HepG2 (cell line): ENCODE measurements around the gene CDHR5. TPM values are rescaled to one million over a fixed set of nuclear protein-coding genes. Genes with fewer than 3 reads are reported as not detected.

Experiments
- CBX2 ChIP-seq, 2 experiments: fragments of 200-600 bp in 1 of 2; sonication (generic); formaldehyde crosslinking in 1 of 2; IDR thresholded peaks; 2 replicates each; pipeline versions ENCODE4 v1.7.0 to v1.8.1; 2018 to 2022; ENCODE audit warnings: low read depth in 2 of 2, low read length in 1 of 2, mild to moderate bottlenecking in 1 of 2, missing genetic modification reagents in 1 of 2
- FOXO1 ChIP-seq: sonication (generic); formaldehyde crosslinking; IDR thresholded peaks from 2 replicates; pipeline ENCODE4 v1.4.0; 2020; ENCODE audit warnings: missing genetic modification reagents
- MED1 ChIP-seq: sonication (generic); formaldehyde crosslinking; IDR thresholded peaks from 2 replicates; pipeline ENCODE4 v1.4.0; 2020; ENCODE audit warnings: missing genetic modification reagents
- NCOA1 ChIP-seq: sonication (generic); formaldehyde crosslinking; IDR thresholded peaks from 2 replicates; pipeline ENCODE4 v1.9.0; 2021; ENCODE audit warnings: missing genetic modification reagents
- STAG1 ChIP-seq: sonication (generic); formaldehyde crosslinking; IDR thresholded peaks from 2 replicates; pipeline ENCODE4 v1.4.0; 2020; ENCODE audit warnings: missing genetic modification reagents
- TMF1 ChIP-seq: sonication (generic); formaldehyde crosslinking; IDR thresholded peaks from 2 replicates; pipeline ENCODE4 v1.8.1; 2022; ENCODE audit warnings: low read depth, missing genetic modification reagents
- YY1 ChIP-seq: IDR thresholded peaks from 2 replicates; pipeline ENCODE4 v1.6.1; 2011; ENCODE audit warnings: low read length, low read depth, moderate library complexity, mild to moderate bottlenecking; ENCODE audit not compliant: insufficient read depth, insufficient replicate concordance
- ZBTB1 ChIP-seq: sonication (generic); formaldehyde crosslinking; IDR thresholded peaks from 2 replicates; pipeline ENCODE4 v1.4.0; 2020; ENCODE audit warnings: missing genetic modification reagents, borderline replicate concordance
- ZBTB42 ChIP-seq: sonication (generic); formaldehyde crosslinking; IDR thresholded peaks from 2 replicates; pipeline ENCODE4 v1.5.0; 2020; ENCODE audit warnings: mild to moderate bottlenecking, missing genetic modification reagents
- ZFP62 ChIP-seq: sonication (generic); formaldehyde crosslinking; IDR thresholded peaks from 2 replicates; pipeline ENCODE4 v1.4.0; 2020; ENCODE audit warnings: missing genetic modification reagents
- ZKSCAN5 ChIP-seq: sonication (generic); formaldehyde crosslinking; IDR thresholded peaks from 2 replicates; pipeline ENCODE4 v1.5.1; 2020; ENCODE audit warnings: mild to moderate bottlenecking, missing genetic modification reagents
- ZNF207 ChIP-seq: fragments of 450-650 bp; IDR thresholded peaks from 2 replicates; pipeline ENCODE4 v1.6.1; 2016; ENCODE audit warnings: antibody characterized with exemption, borderline replicate concordance
- ZNF333 ChIP-seq: sonication (generic); formaldehyde crosslinking; IDR thresholded peaks from 2 replicates; pipeline ENCODE4 v1.4.0; 2020; ENCODE audit warnings: mild to moderate bottlenecking, missing genetic modification reagents, borderline replicate concordance
- ZNF335 ChIP-seq: sonication (generic); formaldehyde crosslinking; IDR thresholded peaks from 2 replicates; pipeline ENCODE4 v1.4.0; 2020; ENCODE audit warnings: missing genetic modification reagents
- ZNF33A ChIP-seq: sonication (generic); formaldehyde crosslinking; IDR thresholded peaks from 2 replicates; pipeline ENCODE4 v1.5.1; 2020; ENCODE audit warnings: missing genetic modification reagents, mild to moderate bottlenecking, moderate library complexity, borderline replicate concordance
- ZNF350 ChIP-seq: sonication (generic); formaldehyde crosslinking; IDR thresholded peaks from 2 replicates; pipeline ENCODE4 v1.4.0; 2020; ENCODE audit warnings: mild to moderate bottlenecking, low read depth, missing genetic modification reagents, borderline replicate concordance
- ZNF556 ChIP-seq: sonication (generic); formaldehyde crosslinking; IDR thresholded peaks from 2 replicates; pipeline ENCODE4 v1.4.0; 2020; ENCODE audit warnings: mild to moderate bottlenecking, missing genetic modification reagents, borderline replicate concordance
- ZNF790 ChIP-seq: sonication (generic); formaldehyde crosslinking; IDR thresholded peaks from 2 replicates; pipeline ENCODE4 v1.8.0; 2022; ENCODE audit warnings: missing genetic modification reagents, mild to moderate bottlenecking, borderline replicate concordance
- ZNF816 ChIP-seq: sonication (generic); formaldehyde crosslinking; IDR thresholded peaks from 2 replicates; pipeline ENCODE4 v1.8.0; 2022; ENCODE audit warnings: missing genetic modification reagents, mild to moderate bottlenecking, borderline replicate concordance
- ZNF879 ChIP-seq: sonication (generic); formaldehyde crosslinking; IDR thresholded peaks from 2 replicates; pipeline ENCODE4 v1.8.1; 2023; ENCODE audit warnings: missing genetic modification reagents
- polyA plus RNA-seq, 8 experiments: library from polyadenylated mRNA; depleted of rRNA in 3 of 8; stranded (reverse) in 7 of 8; unstranded in 1 of 8; fragments of >200 nt; fragmentation: Illumina TruSeq in 4 of 8; extraction: Trizol in 4 of 8; gene quantifications; 2 replicates each; pipeline versions ENCODE4 v1.2.1 to v1.2.3, GENCODE V29; 2011 to 2016; ENCODE audit warnings: low read depth in 4 of 8, missing spikeins in 1 of 8, mixed read lengths in 1 of 8; ENCODE audit not compliant: insufficient read depth in 1 of 8
- total RNA-seq, 5 experiments: library from RNA; depleted of rRNA; stranded (reverse); fragments of >200 nt; fragmentation: Illumina TruSeq; extraction: Trizol; gene quantifications; 2 replicates each; pipeline ENCODE4 v1.2.3, GENCODE V29; 2016; ENCODE audit warnings: low read depth in 1 of 5
- TF ChIP-seq, protein P1 (sequence below): sonication (generic); formaldehyde crosslinking; conservative IDR thresholded peaks from 2 replicates; pipeline ENCODE4 v1.4.0; 2020; ENCODE audit warnings: missing genetic modification reagents
- TF ChIP-seq, protein P2 (sequence below): sonication (generic); formaldehyde crosslinking; IDR thresholded peaks from 2 replicates; pipeline ENCODE4 v1.8.0; 2022; ENCODE audit warnings: missing genetic modification reagents, mild to moderate bottlenecking, moderate library complexity, borderline replicate concordance
- TF ChIP-seq, protein P3 (sequence below): sonication (generic); formaldehyde crosslinking; IDR thresholded peaks from 2 replicates; pipeline ENCODE4 v1.4.0; 2020; ENCODE audit warnings: mild to moderate bottlenecking, low read depth, missing genetic modification reagents

The CDHR5 gene
- total and polyA plus RNA-seq, 2 of the 13 experiments (the other 11 are each of a cell fraction or from before 2014, with no cell fraction given) = 0.46 to 0.71 TPM

DNA sequence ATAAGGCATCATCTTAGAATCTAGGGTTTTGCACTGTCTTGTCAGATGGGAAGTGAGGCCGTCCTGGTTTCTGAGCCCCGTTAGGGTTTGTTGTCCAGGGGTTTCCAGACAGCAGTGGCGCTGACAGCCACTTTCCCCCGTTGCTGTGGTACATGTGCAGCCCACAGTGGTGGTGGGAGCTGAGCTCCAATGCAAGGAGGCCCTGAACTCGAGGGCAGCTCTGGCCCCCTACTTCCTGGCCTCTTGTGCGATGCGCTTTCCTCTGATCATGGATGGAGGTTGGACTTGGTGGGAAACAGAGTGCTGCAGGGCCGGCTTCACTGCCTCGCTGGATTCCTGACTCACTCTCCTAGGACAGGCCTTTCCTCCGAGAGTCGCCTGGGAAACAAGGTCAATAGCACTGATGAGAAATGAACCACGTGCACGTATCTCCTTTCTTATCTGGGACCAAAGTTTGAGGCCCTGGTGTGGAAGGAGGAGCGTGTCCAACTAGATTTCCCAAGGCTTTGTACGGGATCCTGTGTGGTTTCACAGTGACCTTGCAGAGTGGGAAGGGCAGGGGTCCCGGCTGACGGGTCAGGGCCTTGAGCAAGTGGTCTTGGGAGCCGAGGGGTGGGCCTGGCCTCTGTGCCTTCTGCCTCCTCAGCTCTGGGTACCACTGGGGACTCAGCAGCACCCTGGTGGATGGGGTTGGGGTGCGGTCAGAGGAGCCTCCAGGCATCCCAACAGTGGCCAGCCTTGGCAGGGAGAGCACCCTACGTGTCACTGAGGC, 44.7 kb downstream of the CDHR5 start (continued):
- TF ChIP-seq, protein P1, sequence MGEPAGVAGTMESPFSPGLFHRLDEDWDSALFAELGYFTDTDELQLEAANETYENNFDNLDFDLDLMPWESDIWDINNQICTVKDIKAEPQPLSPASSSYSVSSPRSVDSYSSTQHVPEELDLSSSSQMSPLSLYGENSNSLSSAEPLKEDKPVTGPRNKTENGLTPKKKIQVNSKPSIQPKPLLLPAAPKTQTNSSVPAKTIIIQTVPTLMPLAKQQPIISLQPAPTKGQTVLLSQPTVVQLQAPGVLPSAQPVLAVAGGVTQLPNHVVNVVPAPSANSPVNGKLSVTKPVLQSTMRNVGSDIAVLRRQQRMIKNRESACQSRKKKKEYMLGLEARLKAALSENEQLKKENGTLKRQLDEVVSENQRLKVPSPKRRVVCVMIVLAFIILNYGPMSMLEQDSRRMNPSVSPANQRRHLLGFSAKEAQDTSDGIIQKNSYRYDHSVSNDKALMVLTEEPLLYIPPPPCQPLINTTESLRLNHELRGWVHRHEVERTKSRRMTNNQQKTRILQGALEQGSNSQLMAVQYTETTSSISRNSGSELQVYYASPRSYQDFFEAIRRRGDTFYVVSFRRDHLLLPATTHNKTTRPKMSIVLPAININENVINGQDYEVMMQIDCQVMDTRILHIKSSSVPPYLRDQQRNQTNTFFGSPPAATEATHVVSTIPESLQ (CRISPR knock-in tag) = no peak
- TF ChIP-seq ZNF335 = no peak
- TF ChIP-seq ZNF333 (CRISPR knock-in tag) = no peak
- no peak for TF ChIP-seq ZFP62 (CRISPR knock-in tag)
- TF ChIP-seq NCOA1 (CRISPR knock-in tag) = no peak
- TF ChIP-seq, protein P2, sequence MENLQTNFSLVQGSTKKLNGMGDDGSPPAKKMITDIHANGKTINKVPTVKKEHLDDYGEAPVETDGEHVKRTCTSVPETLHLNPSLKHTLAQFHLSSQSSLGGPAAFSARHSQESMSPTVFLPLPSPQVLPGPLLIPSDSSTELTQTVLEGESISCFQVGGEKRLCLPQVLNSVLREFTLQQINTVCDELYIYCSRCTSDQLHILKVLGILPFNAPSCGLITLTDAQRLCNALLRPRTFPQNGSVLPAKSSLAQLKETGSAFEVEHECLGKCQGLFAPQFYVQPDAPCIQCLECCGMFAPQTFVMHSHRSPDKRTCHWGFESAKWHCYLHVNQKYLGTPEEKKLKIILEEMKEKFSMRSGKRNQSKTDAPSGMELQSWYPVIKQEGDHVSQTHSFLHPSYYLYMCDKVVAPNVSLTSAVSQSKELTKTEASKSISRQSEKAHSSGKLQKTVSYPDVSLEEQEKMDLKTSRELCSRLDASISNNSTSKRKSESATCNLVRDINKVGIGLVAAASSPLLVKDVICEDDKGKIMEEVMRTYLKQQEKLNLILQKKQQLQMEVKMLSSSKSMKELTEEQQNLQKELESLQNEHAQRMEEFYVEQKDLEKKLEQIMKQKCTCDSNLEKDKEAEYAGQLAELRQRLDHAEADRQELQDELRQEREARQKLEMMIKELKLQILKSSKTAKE (CRISPR knock-in tag) = no peak
- TF ChIP-seq STAG1 = no peak; the same call in 1 of the 2 replicates
- TF ChIP-seq ZNF33A (CRISPR knock-in tag) = no peak
- TF ChIP-seq ZNF816 (CRISPR knock-in tag) = no peak
- TF ChIP-seq ZBTB1 (CRISPR knock-in tag) = no peak
- TF ChIP-seq ZNF556 (CRISPR knock-in tag) = no peak
- TF ChIP-seq ZNF879 (CRISPR knock-in tag) = no peak
- peak; percentile 75 for TF ChIP-seq MED1 (CRISPR knock-in tag)
- no peak; the same call in 1 of the 2 replicates for TF ChIP-seq FOXO1 (CRISPR knock-in tag)
- TF ChIP-seq YY1 = no peak
- no peak for TF ChIP-seq CBX2 (IDR thresholded peaks at IDR 0.05; ENCODE audit: low read depth, low read length)
- TF ChIP-seq CBX2 (CRISPR knock-in tag; IDR thresholded peaks at IDR 0.05; ENCODE audit: low read depth) = no peak
- TF ChIP-seq, protein P3, sequence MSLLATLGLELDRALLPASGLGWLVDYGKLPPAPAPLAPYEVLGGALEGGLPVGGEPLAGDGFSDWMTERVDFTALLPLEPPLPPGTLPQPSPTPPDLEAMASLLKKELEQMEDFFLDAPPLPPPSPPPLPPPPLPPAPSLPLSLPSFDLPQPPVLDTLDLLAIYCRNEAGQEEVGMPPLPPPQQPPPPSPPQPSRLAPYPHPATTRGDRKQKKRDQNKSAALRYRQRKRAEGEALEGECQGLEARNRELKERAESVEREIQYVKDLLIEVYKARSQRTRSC = no peak
- TF ChIP-seq ZNF790 = no peak
- TF ChIP-seq ZNF350 = no peak
- no peak for TF ChIP-seq ZBTB42 (CRISPR knock-in tag)
- TF ChIP-seq TMF1 (CRISPR knock-in tag) = no peak
- TF ChIP-seq ZNF207 = no peak
- TF ChIP-seq ZKSCAN5 (CRISPR knock-in tag) = no peak
